Uterus (tissue), 4 donors: ENCODE results near the gene PTPRN2. TPM values are rescaled to one million over a fixed set of nuclear protein-coding genes. Genes with fewer than 3 reads are reported as not detected.
A peak's percentile ranks its signal among the peaks of the same experiment; 100 is the strongest.
"Not testable (repeated sequence)": the region's sequence is repeated elsewhere in the genome, so short reads cannot be mapped to it uniquely, and the experiment has no call there.

Experiments
- DNase-seq, 2 donors: peaks; one replicate each; pipeline ENCODE4 v3.0.0-alpha.2; 2019 to 2020
- H3K27ac ChIP-seq, 2 donors: fragments of 200-600 bp; sonication (generic); 1 replicate in 1 of 2; 2 replicates in 1 of 2; pipeline ENCODE4 v1.5.1; 2016 to 2018
- H3K27me3 ChIP-seq, 2 donors: fragments of 200-600 bp; sonication (generic); one replicate each; pipeline ENCODE4 v1.5.1; 2018 to 2019; ENCODE audit warnings: control low read depth in 1 of 2
- H3K36me3 ChIP-seq, 2 donors: fragments of 200-600 bp; sonication (generic); one replicate each; pipeline ENCODE4 v1.5.1; 2019; ENCODE audit warnings: control low read depth in 1 of 2
- H3K4me1 ChIP-seq, 2 donors: fragments of 200-600 bp; sonication (generic); one replicate each; pipeline ENCODE4 v1.5.1; 2018 to 2019; ENCODE audit warnings: control low read depth in 1 of 2
- H3K4me3 ChIP-seq, 2 donors: fragments of 200-600 bp; sonication (generic); 1 replicate in 1 of 2; 2 replicates in 1 of 2; pipeline ENCODE4 v1.5.1; 2018 to 2019; ENCODE audit warnings: mild to moderate bottlenecking in 1 of 2
- H3K9me3 ChIP-seq, 2 donors: fragments of 200-600 bp; sonication (generic); one replicate each; pipeline ENCODE4 v1.5.1; 2019; ENCODE audit warnings: control low read depth in 1 of 2
- POLR2A ChIP-seq, 2 donors: fragments of 450-650 bp; IDR thresholded peaks; one replicate each; pipeline ENCODE4 v1.6.1; 2016; ENCODE audit warnings: antibody characterized with exemption in 2 of 2, mild to moderate bottlenecking in 1 of 2, moderate library complexity in 1 of 2
- intact Hi-C: fragments of 100-400 bp; cut with DNase I; formaldehyde crosslinking; loops from one replicate; pipeline ENCODE4 v1.15.1; 2023; ENCODE audit warnings: low total_unique reads
- total RNA-seq, 4 donors: library from RNA; depleted of rRNA in 3 of 4; stranded (reverse); fragments of >200 nt in 3 of 4; gene quantifications; one replicate each; pipeline versions ENCODE4 v1.1.0 to v1.2.4, GENCODE V29; 2014 to 2023
- TF ChIP-seq, protein P1 (sequence below), 4 experiments: fragments of 200-600 bp in 2 of 4; fragments of 450-650 bp in 2 of 4; sonication (generic) in 2 of 4; IDR thresholded peaks; one replicate each; pipeline ENCODE4 v1.5.1; 2016 to 2019; ENCODE audit warnings: antibody characterized with exemption in 4 of 4, mild to moderate bottlenecking in 2 of 4, moderate library complexity in 1 of 4
- donor health status: DM: yes; HTN: yes; CAD: no.

PTPRN2 gene
- total RNA-seq, 4 donors from 2014 or later, result 1.2 to 5.2 (median 2.3) TPM

DNA sequence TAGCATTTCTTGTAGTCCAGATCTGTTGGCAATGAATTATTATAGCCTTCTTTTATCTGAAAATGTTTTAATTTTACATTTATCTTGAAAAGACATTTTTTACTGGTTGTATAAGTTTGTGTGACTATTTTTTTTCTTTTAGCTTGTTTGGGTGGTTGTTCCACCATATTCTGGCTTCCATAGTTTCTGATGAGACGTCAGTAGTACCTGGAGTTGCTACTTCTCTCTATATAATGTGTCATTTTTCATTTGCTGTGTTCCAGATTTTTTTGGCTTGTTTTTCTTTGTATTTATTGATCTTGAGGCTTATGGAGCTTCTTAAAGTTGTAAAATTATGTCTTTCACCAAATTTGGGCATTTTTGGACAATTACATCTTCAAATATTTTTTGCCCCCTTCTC, 1082.0 kb downstream of the PTPRN2 start:
- Histone ChIP-seq H3K36me3 (no peaks in the 10 kb centered on the region), H3K9me3 (no peaks in the 10 kb centered on the region), H3K4me3 (no peak overlapping the region), H3K27me3 (no peaks in the 10 kb centered on the region), H3K27ac (no peak overlapping the region), H3K4me1 (no peaks in the 10 kb centered on the region)
- intact Hi-C loops, result no loop called here
- no peak for TF ChIP-seq POLR2A (IDR thresholded peaks at IDR 0.05)
- TF ChIP-seq, protein P1, sequence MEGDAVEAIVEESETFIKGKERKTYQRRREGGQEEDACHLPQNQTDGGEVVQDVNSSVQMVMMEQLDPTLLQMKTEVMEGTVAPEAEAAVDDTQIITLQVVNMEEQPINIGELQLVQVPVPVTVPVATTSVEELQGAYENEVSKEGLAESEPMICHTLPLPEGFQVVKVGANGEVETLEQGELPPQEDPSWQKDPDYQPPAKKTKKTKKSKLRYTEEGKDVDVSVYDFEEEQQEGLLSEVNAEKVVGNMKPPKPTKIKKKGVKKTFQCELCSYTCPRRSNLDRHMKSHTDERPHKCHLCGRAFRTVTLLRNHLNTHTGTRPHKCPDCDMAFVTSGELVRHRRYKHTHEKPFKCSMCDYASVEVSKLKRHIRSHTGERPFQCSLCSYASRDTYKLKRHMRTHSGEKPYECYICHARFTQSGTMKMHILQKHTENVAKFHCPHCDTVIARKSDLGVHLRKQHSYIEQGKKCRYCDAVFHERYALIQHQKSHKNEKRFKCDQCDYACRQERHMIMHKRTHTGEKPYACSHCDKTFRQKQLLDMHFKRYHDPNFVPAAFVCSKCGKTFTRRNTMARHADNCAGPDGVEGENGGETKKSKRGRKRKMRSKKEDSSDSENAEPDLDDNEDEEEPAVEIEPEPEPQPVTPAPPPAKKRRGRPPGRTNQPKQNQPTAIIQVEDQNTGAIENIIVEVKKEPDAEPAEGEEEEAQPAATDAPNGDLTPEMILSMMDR (IDR thresholded peaks at IDR 0.05), result no peak
- DNase-seq, result no peak

DNA sequence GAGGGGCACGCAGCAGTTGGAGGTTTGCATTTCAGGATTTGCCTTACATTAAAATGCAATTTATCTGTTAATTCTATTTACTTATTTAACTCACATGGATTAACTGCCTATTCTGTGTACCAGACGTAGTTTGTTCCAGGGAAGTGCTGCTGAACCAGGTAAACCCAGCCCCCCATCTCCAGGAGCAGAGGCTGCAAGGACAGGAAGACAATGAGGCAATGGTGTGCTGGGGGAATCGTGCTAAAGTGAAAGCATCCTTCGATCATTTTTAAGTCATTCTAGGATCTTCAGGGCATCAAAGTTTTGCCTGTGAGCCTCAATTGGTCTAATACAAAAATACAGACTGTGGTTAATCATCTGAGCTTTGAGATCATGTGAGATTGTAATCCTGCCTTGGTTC, 1084.4 kb downstream of the PTPRN2 start:
- Histone ChIP-seq H3K9me3 (no peaks in the 10 kb centered on the region), H3K27me3 (no peaks in the 10 kb centered on the region), H3K4me1 (no peaks in the 10 kb centered on the region), H3K36me3 (no peaks in the 10 kb centered on the region), H3K4me3 (no peak overlapping the region), H3K27ac (no peak overlapping the region)
- no peak for TF ChIP-seq POLR2A (IDR thresholded peaks at IDR 0.05)
- TF ChIP-seq, protein P1 (IDR thresholded peaks at IDR 0.05), result no peak
- DNase-seq, result no peak
- intact Hi-C loops, result no loop called here

DNA sequence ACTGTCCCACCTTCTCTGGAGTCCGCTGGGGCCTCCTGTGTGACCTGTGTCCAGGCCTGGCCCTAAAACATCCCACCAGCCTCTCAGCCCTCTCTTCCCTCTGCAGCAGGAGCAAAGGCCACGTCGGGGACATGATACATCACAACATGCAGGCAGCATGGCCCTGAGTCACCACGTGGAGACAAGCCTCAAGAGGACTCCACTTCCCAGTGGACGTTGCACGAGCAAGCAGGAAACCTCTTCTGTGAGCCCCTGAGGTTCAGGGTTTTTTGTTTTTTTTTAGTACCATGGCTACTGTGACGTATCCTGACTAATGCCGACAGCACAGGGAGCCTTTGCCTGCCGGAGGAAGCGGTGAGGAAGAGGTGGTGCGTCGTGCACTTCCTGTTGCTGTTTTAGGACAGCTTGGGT, 1084.9 kb downstream of the PTPRN2 start:
- Histone ChIP-seq H3K27ac (no peak overlapping the region), H3K9me3 (no peaks in the 10 kb centered on the region), H3K36me3 (no peaks in the 10 kb centered on the region), H3K4me1 (no peaks in the 10 kb centered on the region), H3K27me3 (no peaks in the 10 kb centered on the region), H3K4me3 (no peak overlapping the region)
- TF ChIP-seq, protein P1 (IDR thresholded peaks at IDR 0.05), result no peak
- TF ChIP-seq POLR2A (IDR thresholded peaks at IDR 0.05), result no peak
- intact Hi-C loops, result no loop called here
- DNase-seq, result peak in 1 of 2 donors; percentile 20

DNA sequence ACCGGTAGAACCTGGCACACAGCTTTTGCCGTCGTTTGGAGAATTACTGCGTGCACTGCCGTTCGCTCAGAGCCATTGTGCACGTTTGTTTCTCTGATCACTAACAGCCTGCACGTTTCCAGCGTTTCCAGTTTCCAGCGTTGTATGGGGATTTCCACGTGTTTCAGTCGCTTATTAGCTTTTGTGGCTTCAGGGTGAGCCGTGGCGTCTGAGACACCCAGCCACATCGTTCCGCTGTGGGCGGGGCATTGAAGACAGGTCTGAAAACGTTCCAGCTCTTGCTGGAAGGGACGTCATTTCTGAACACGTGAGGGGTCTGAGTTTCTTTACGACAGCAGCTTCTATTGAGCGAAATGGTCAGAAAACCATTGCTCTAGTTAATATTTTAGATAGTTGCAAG, 1086.0 kb downstream of the PTPRN2 start:
- no peak overlapping the region for H3K4me3 ChIP-seq
- H3K36me3 ChIP-seq, result no peaks in the 10 kb centered on the region
- intact Hi-C loops, result no loop called here
- H3K27ac ChIP-seq, result no peak overlapping the region
- DNase-seq, result no peak
- no peaks in the 10 kb centered on the region for H3K4me1 ChIP-seq
- no peaks in the 10 kb centered on the region for H3K9me3 ChIP-seq
- no peak for TF ChIP-seq POLR2A (IDR thresholded peaks at IDR 0.05)
- TF ChIP-seq, protein P1 (IDR thresholded peaks at IDR 0.05), result no peak
- no peaks in the 10 kb centered on the region for H3K27me3 ChIP-seq

DNA sequence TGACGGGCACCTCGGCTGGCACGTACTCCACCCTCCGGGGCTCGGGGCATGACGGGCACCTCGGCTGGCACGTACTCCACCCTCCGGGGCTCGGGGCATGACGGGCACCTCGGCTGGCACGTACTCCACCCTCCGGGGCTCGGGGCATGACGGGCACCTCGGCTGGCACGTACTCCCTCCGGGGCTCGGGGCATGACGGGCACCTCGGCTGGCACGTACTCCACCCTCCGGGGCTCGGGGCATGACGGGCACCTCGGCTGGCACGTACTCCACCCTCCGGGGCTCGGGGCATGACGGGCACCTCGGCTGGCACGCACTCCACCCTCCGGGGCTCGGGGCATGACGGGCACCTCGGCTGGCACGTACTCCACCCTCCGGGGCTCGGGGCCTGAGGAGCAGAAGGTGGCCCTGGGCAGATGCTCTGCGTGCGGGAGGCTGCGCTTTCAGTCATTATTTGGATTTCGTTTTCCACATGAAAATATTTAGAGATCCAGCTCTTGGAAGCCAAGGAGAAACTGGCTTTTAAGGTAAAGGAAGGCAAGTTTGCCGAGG, 1086.6 kb downstream of the PTPRN2 start:
- H3K4me3 ChIP-seq, H3K4me1 ChIP-seq, H3K36me3 ChIP-seq, H3K27me3 ChIP-seq, intact Hi-C loops, H3K9me3 ChIP-seq, H3K27ac ChIP-seq, DNase-seq: not testable (repeated sequence)
